ENCODE results near the gene FCN3. TPM values are rescaled to one million over a fixed set of nuclear protein-coding genes. Genes with fewer than 3 reads are reported as not detected.

Gene FCN3
- total RNA-seq, 1 donor from 2014 or later = 2.4 TPM

GRCh38 chr1:27379564-27380122, 5.0 kb upstream of the FCN3 start:
- peak; percentile 59 for ATAC-seq

GRCh38 chr1:27377760-27378495, 3.3 kb upstream of the FCN3 start:
- ATAC-seq = no peak

- ATAC-seq = peak; percentile 30
Observed at GRCh38 chr1:27372808-27373690, 1.6 kb downstream of the FCN3 start.

GRCh38 chr1:27372022-27372807, 2.4 kb downstream of the FCN3 start:
- no peak for ATAC-seq

- ATAC-seq = no peak
Observed at GRCh38 chr1:27368869-27369582, 5.6 kb downstream of the FCN3 start.

- peak; percentile 0 for ATAC-seq
Observed at GRCh38 chr1:27367160-27367650, 7.4 kb downstream of the FCN3 start.

- peak; percentile 74 for ATAC-seq
Observed at GRCh38 chr1:27366411-27367159, 8.0 kb downstream of the FCN3 start, which contains the start of gene MAP3K6. MAP3K6 (minus strand) TSS chr1:27366961; CDS start chr1:27366597, 364 bp downstream.

- ATAC-seq = peak; percentile 59
Observed at GRCh38 chr1:27366113-27366410, 8.6 kb downstream of the FCN3 start.

- ATAC-seq = peak; percentile 77
Observed at GRCh38 chr1:27365372-27366112, 9.1 kb downstream of the FCN3 start.

GRCh38 chr1:27364696-27365371, 9.8 kb downstream of the FCN3 start:
- ATAC-seq = peak; percentile 16

GRCh38 chr1:27363766-27364695, 10.6 kb downstream of the FCN3 start:
- ATAC-seq = no peak

- ATAC-seq = no peak
Observed at GRCh38 chr1:27361553-27361952, 13.1 kb downstream of the FCN3 start.

GRCh38 chr1:27361044-27361402, 13.6 kb downstream of the FCN3 start:
- no peak for ATAC-seq

GRCh38 chr1:27360159-27361043, 14.2 kb downstream of the FCN3 start:
- no peak for ATAC-seq

GRCh38 chr1:27359822-27360158, 14.8 kb downstream of the FCN3 start:
- no peak for ATAC-seq

GRCh38 chr1:27358928-27359313, 15.7 kb downstream of the FCN3 start:
- no peak for ATAC-seq

GRCh38 chr1:27358038-27358927, 16.3 kb downstream of the FCN3 start:
- ATAC-seq = no peak
